Gastrocnemius medialis (tissue), 4 donors: ENCODE measurements around the gene NCCRP1.

Source experiments
- CTCF ChIP-seq, 5 experiments: fragments of 450-650 bp in 3 of 5; fragments of 200-600 bp in 2 of 5; sonication (generic) in 2 of 5; IDR thresholded peaks in 4 of 5; conservative IDR thresholded peaks in 1 of 5; 1 replicate in 4 of 5; 2 replicates in 1 of 5; pipeline ENCODE4 v1.5.1; 2016 to 2019; ENCODE audit warnings: antibody characterized with exemption in 5 of 5, mild to moderate bottlenecking in 3 of 5, moderate library complexity in 3 of 5
- POLR2A ChIP-seq, 2 donors: fragments of 450-650 bp; IDR thresholded peaks; one replicate each; pipeline ENCODE4 v1.6.1; 2017; ENCODE audit warnings: antibody characterized with exemption in 2 of 2, mild to moderate bottlenecking in 2 of 2, moderate library complexity in 2 of 2

- TF ChIP-seq POLR2A (IDR thresholded peaks at IDR 0.05) (no peak), CTCF (IDR thresholded peaks at IDR 0.05 in 4 of 5, conservative IDR thresholded peaks at IDR 0.05 in 1 of 5) (no peak)
Observed at GRCh38 chr19:39163621-39164020, 33.1 kb upstream of the NCCRP1 start.
